ENCODE measurements around the gene MPRIP. TPM values are rescaled to one million over a fixed set of nuclear protein-coding genes. Genes with fewer than 3 reads are reported as not detected.

MPRIP gene
- total and polyA plus RNA-seq, 2 donors (not counting 3 experiments of a cell fraction or from before 2014, with no cell fraction given): 94.6 to 246 TPM

DNA sequence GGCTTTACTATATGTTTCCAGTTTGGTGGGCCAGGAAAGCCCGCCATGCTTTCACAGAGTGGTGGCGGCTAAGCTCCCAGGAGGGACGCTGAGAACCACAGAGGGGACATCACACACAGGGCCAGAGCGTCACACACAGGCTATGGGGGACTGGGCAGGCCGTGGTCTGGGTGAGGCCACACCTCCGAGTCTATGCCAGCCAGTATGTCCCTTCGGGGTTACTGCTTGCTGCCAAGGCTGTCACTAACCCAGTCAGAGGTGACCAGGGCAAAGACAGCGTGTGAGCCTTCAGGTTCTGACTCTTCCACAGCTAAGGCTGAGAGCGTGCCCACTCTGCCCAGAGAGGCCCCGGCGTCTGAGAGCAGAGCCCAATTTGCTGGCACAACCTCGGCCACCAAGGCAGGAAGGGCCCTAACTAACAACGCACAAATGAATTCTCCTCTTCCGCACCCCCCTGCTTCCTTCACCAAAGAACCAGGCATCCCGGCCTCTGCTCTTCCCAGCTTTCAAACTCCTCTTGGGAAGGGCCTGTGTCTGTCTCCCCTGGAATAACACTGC lies 161.0 kb downstream of the MPRIP start:
- no peaks in the 10 kb centered on the region for H3K9me1 ChIP-seq (replicated peaks; ENCODE audit: control insufficient read depth, extremely low read depth, insufficient read depth, low read length)
- dilution Hi-C loops (cut with MboI; ENCODE audit: extremely low pct_ligation_motif_present, low sequenced_read_pairs) (no loop called here), intact Hi-C loops (cut with micrococcal nuclease) (no loop called here)
- no TSS peak for BruUV-seq (replicated peaks)
- H3K27me3 ChIP-seq (ENCODE audit: control insufficient read depth in 2 of 2, insufficient read depth in 2 of 2, low read length in 2 of 2): no peaks in the 10 kb centered on the region
- no peaks in the 10 kb centered on the region for H3K36me3 ChIP-seq (ENCODE audit: control insufficient read depth in 2 of 2, extremely low read depth in 1 of 2, insufficient read depth in 2 of 2, low read length in 2 of 2)
- DNase-seq (ENCODE audit: low read depth, low spot score) (no peak), FAIRE-seq (no peak)
- no peak overlapping the region for H2AFZ ChIP-seq (ENCODE audit: low read depth, low read length)
- no peaks in the 10 kb centered on the region for H3K9me3 ChIP-seq (replicated peaks; ENCODE audit: control insufficient read depth, insufficient read depth, low read length)
- H3K4me1 ChIP-seq (ENCODE audit: control insufficient read depth, extremely low read depth, insufficient read depth, low read length): peaks cover 13% of the 10 kb centered on the region
- H3K9ac ChIP-seq (replicated peaks; ENCODE audit: extremely low read depth, insufficient read depth, low read length): no peak overlapping the region
- TF ChIP-seq JUN (IDR thresholded peaks at IDR 0.05; ENCODE audit: borderline replicate concordance, insufficient read depth, insufficient read length, low read depth) (no peak), CTCF (IDR thresholded peaks at IDR 0.05; ENCODE audit: extremely low read depth in 1 of 2, insufficient read depth in 1 of 2, low read depth in 1 of 2, low read length in 2 of 2) (no peak), FOS (IDR thresholded peaks at IDR 0.05; ENCODE audit: borderline replicate concordance, insufficient read depth, low read length) (no peak), MYC (IDR thresholded peaks at IDR 0.05; ENCODE audit: low read depth, low read length) (no peak), EZH2 (IDR thresholded peaks at IDR 0.05; ENCODE audit: borderline replicate concordance, low read depth, low read length, severe bottlenecking) (no peak), POLR2AphosphoS5 (IDR thresholded peaks at IDR 0.05; ENCODE audit: insufficient read depth, low read depth, low read length) (no peak), GATA2 (IDR thresholded peaks at IDR 0.05; ENCODE audit: insufficient read depth, insufficient read length, low read depth, low read length) (no peak)
- H3K79me2 ChIP-seq (ENCODE audit: control insufficient read depth, insufficient read depth, low read length): no peaks in the 10 kb centered on the region
- no peaks in the 10 kb centered on the region for H4K20me1 ChIP-seq (replicated peaks; ENCODE audit: control insufficient read depth, extremely low read depth, insufficient read depth, low read length)
- no peak overlapping the region for H3K4me2 ChIP-seq (ENCODE audit: insufficient read depth, low read length)
- ChIA-PET POLR2A (no interaction called here), CTCF (interaction anchor here (2.5 kb wide), 1 partner anchor 62 kb away, joined by 8 read pairs; no protein-coding TSS in a partner anchor)
- no peak overlapping the region for H3K4me3 ChIP-seq (replicated peaks in 1 of 3; ENCODE audit: insufficient read depth in 1 of 3, low read depth in 1 of 3, low read length in 3 of 3)
- no peak overlapping the region for H3K27ac ChIP-seq (ENCODE audit: insufficient read depth, low read depth, low read length)

All from endothelial cell of umbilical vein (primary cell).